Measurements from ENCODE around the gene SPANXN4. TPM values are rescaled to one million over a fixed set of nuclear protein-coding genes. Genes with fewer than 3 reads are reported as not detected.

The SPANXN4 gene
- polyA plus RNA-seq, 1 donor from 2014 or later: not detected

DNA sequence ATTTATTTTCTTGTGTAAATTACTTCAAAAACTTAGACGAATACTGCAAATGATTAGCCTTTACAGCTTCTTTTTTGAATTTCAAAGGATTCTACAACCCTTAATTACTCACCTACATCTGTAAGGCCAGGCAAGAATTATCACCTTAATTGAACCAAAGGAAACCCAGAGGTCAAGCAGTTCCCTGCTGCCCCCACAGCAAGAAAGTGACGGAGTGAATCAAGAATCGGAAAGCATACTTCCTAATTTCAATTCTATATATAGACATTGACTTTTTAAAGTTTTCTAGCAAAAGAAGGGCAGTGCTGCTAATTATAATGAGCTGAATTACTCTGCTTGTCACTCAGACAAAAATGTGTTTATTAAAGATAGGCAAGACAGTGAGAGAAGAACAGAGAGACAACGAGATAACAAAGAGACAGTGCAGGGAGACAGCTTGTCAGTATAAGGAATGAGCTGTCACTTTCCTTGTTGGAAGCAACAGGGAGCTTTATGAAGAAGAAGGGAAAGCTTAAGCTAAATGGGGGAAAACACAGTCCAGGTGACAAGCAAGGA lies 47.5 kb upstream of the SPANXN4 start:
- no peaks in the 10 kb centered on the region for H3K27me3 ChIP-seq (ENCODE audit: insufficient read depth, low read depth, low read length)
- H3F3A ChIP-seq (ENCODE audit: insufficient read depth, low read length, poor library complexity, severe bottlenecking): no peaks in the 10 kb centered on the region
- H4K20me1 ChIP-seq (ENCODE audit: insufficient read depth): no peaks in the 10 kb centered on the region
- no peak overlapping the region for H2AFZ ChIP-seq (ENCODE audit: low read depth, low read length)
- no peaks in the 10 kb centered on the region for H3K79me2 ChIP-seq (replicated peaks; ENCODE audit: insufficient read depth, low read length)
- TF ChIP-seq, protein P1, sequence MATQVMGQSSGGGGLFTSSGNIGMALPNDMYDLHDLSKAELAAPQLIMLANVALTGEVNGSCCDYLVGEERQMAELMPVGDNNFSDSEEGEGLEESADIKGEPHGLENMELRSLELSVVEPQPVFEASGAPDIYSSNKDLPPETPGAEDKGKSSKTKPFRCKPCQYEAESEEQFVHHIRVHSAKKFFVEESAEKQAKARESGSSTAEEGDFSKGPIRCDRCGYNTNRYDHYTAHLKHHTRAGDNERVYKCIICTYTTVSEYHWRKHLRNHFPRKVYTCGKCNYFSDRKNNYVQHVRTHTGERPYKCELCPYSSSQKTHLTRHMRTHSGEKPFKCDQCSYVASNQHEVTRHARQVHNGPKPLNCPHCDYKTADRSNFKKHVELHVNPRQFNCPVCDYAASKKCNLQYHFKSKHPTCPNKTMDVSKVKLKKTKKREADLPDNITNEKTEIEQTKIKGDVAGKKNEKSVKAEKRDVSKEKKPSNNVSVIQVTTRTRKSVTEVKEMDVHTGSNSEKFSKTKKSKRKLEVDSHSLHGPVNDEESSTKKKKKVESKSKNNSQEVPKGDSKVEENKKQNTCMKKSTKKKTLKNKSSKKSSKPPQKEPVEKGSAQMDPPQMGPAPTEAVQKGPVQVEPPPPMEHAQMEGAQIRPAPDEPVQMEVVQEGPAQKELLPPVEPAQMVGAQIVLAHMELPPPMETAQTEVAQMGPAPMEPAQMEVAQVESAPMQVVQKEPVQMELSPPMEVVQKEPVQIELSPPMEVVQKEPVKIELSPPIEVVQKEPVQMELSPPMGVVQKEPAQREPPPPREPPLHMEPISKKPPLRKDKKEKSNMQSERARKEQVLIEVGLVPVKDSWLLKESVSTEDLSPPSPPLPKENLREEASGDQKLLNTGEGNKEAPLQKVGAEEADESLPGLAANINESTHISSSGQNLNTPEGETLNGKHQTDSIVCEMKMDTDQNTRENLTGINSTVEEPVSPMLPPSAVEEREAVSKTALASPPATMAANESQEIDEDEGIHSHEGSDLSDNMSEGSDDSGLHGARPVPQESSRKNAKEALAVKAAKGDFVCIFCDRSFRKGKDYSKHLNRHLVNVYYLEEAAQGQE (IDR thresholded peaks at IDR 0.05; ENCODE audit: borderline replicate concordance): no peak
- TF ChIP-seq CTCF (IDR thresholded peaks at IDR 0.05; ENCODE audit: poor library complexity, severe bottlenecking): no peak
- TF ChIP-seq EP300 (conservative IDR thresholded peaks at IDR 0.05; ENCODE audit: poor library complexity, severe bottlenecking): no peak
- no peak for TF ChIP-seq MXI1 (conservative IDR thresholded peaks at IDR 0.05; ENCODE audit: poor library complexity, severe bottlenecking)
- TF ChIP-seq POLR2AphosphoS5 (IDR thresholded peaks at IDR 0.05): no peak
- TF ChIP-seq EZH2 (IDR thresholded peaks at IDR 0.05; ENCODE audit: borderline replicate concordance, insufficient read depth, low read length, poor library complexity, severe bottlenecking): no peak
- no peak for TF ChIP-seq SMC3 (conservative IDR thresholded peaks at IDR 0.05; ENCODE audit: poor library complexity)
- TF ChIP-seq TAF1 (IDR thresholded peaks at IDR 0.05; ENCODE audit: low read depth): no peak
- no peak for TF ChIP-seq RAD21 (conservative IDR thresholded peaks at IDR 0.05)
- no peaks in the 10 kb centered on the region for H3K36me3 ChIP-seq (ENCODE audit: insufficient read depth, low read length)
- no peak overlapping the region for H3K4me3 ChIP-seq (ENCODE audit: low read length)
- H3K9ac ChIP-seq (ENCODE audit: low read length): no peak overlapping the region
- no peak overlapping the region for H3K4me2 ChIP-seq (ENCODE audit: low read length)
- H3K27ac ChIP-seq (ENCODE audit: low read length): no peak overlapping the region
- H3K9me2 ChIP-seq (ENCODE audit: insufficient read depth, low read length): no peaks in the 10 kb centered on the region
- no peaks in the 10 kb centered on the region for H3K9me3 ChIP-seq (ENCODE audit: low read length)

DNA sequence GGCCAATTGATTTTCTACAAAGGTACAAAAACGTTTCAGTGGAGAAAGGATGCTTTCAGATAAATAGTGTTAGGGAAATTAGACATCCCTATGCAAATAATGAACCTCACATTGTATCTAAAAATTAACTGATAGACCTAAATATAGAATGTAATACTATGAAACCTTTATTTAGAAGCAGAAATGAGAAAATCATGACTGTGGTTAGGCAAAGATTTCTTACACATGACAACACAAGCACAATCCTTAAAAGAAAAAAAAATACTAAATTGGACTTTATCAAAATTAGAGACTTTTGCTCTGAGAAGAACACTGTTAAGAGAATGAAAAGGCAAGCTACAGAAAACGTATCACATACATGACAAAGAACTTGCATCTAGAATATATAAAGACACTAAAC lies 43.0 kb upstream of the SPANXN4 start:
- Histone ChIP-seq H3K9me2 (ENCODE audit: insufficient read depth, low read length) (no peaks in the 10 kb centered on the region), H3K27me3 (ENCODE audit: insufficient read depth, low read depth, low read length) (no peaks in the 10 kb centered on the region), H2AFZ (ENCODE audit: low read depth, low read length) (no peak overlapping the region), H3K79me2 (replicated peaks; ENCODE audit: insufficient read depth, low read length) (no peaks in the 10 kb centered on the region), H3K27ac (ENCODE audit: low read length) (no peak overlapping the region), H3K9ac (ENCODE audit: low read length) (no peak overlapping the region), H4K20me1 (ENCODE audit: insufficient read depth) (no peaks in the 10 kb centered on the region), H3F3A (ENCODE audit: insufficient read depth, low read length, poor library complexity, severe bottlenecking) (no peaks in the 10 kb centered on the region), H3K36me3 (ENCODE audit: insufficient read depth, low read length) (no peaks in the 10 kb centered on the region), H3K9me3 (ENCODE audit: low read length) (no peaks in the 10 kb centered on the region), H3K4me3 (ENCODE audit: low read length) (no peak overlapping the region), H3K4me2 (ENCODE audit: low read length) (no peak overlapping the region)
- TF ChIP-seq TAF1 (IDR thresholded peaks at IDR 0.05; ENCODE audit: low read depth) (no peak), MXI1 (conservative IDR thresholded peaks at IDR 0.05; ENCODE audit: poor library complexity, severe bottlenecking) (no peak), CTCF (IDR thresholded peaks at IDR 0.05; ENCODE audit: poor library complexity, severe bottlenecking) (no peak), EZH2 (IDR thresholded peaks at IDR 0.05; ENCODE audit: borderline replicate concordance, insufficient read depth, low read length, poor library complexity, severe bottlenecking) (no peak), SMC3 (conservative IDR thresholded peaks at IDR 0.05; ENCODE audit: poor library complexity) (no peak), EP300 (conservative IDR thresholded peaks at IDR 0.05; ENCODE audit: poor library complexity, severe bottlenecking) (no peak), RAD21 (conservative IDR thresholded peaks at IDR 0.05) (no peak), POLR2AphosphoS5 (IDR thresholded peaks at IDR 0.05) (no peak)
- TF ChIP-seq, protein P1 (IDR thresholded peaks at IDR 0.05; ENCODE audit: borderline replicate concordance): no peak
